Kasumi-1 (cell line): ENCODE data around the gene BUB1B.
A peak's percentile ranks its signal among the peaks of the same experiment; 100 is the strongest.

ENCODE experiments used
- DNase-seq, 2 experiments: peaks; one replicate each; lab custom pipeline; 2025; lab: John Stamatoyannopoulos, UW

The BUB1B gene

GRCh38 chr15:40182358-40183029 is 21.6 kb downstream of the BUB1B start:
- DNase-seq: no peak

- DNase-seq: no peak
Observed at GRCh38 chr15:40183636-40184463, 23.0 kb downstream of the BUB1B start.

GRCh38 chr15:40190591-40190990 is 29.7 kb downstream of the BUB1B start:
- no peak for DNase-seq

- DNase-seq: no peak
Observed at GRCh38 chr15:40192942-40193341, 32.1 kb downstream of the BUB1B start.

GRCh38 chr15:40197434-40197833 is 36.6 kb downstream of the BUB1B start:
- no peak for DNase-seq

GRCh38 chr15:40198355-40199085 is 37.7 kb downstream of the BUB1B start:
- peak in 1 of 2 experiments; percentile 17 for DNase-seq

- DNase-seq: no peak
Observed at GRCh38 chr15:40204100-40204499, 43.2 kb downstream of the BUB1B start.

- peak; percentile 30 to 51 for DNase-seq
Observed at GRCh38 chr15:40217166-40217824, 56.4 kb downstream of the BUB1B start.

- no peak for DNase-seq
Observed at GRCh38 chr15:40219801-40220200, 58.9 kb downstream of the BUB1B start.

- no peak for DNase-seq
Observed at GRCh38 chr15:40222131-40222530, 61.3 kb downstream of the BUB1B start.

GRCh38 chr15:40226736-40227135 is 65.9 kb downstream of the BUB1B start:
- no peak for DNase-seq

- DNase-seq: no peak
Observed at GRCh38 chr15:40229316-40229715, 68.4 kb downstream of the BUB1B start.

GRCh38 chr15:40229956-40230355 is 69.1 kb downstream of the BUB1B start:
- no peak for DNase-seq

GRCh38 chr15:40232625-40233070 is 71.8 kb downstream of the BUB1B start:
- no peak for DNase-seq

GRCh38 chr15:40233727-40234577 is 73.1 kb downstream of the BUB1B start:
- no peak for DNase-seq

- peak in 1 of 2 experiments; percentile 21 for DNase-seq
Observed at GRCh38 chr15:40234783-40235182, 73.9 kb downstream of the BUB1B start.

- DNase-seq: peak; percentile 33 to 44
Observed at GRCh38 chr15:40235201-40235885, 74.5 kb downstream of the BUB1B start.

- DNase-seq: no peak
Observed at GRCh38 chr15:40238532-40239403, 77.9 kb downstream of the BUB1B start, which contains the start of gene PAK6. PAK6 (plus strand) TSS chr15:40239063; CDS start chr15:40264786, 25,723 bp downstream.

- DNase-seq: no peak
Observed at GRCh38 chr15:40239404-40239692, 78.5 kb downstream of the BUB1B start.
